Esophagus muscularis mucosa (tissue), 2 donors: ENCODE data around the gene ORAI3.

ENCODE experiments used
- POLR2A ChIP-seq: fragments of 450-650 bp; IDR thresholded peaks from one replicate; pipeline ENCODE4 v1.6.1; 2017; ENCODE audit warnings: antibody characterized with exemption, moderate library complexity, mild to moderate bottlenecking, low read depth
- POLR2AphosphoS5 ChIP-seq, 2 donors: sonication (generic); formaldehyde crosslinking; IDR thresholded peaks; one replicate each; pipeline ENCODE4 v1.6.1; 2017; ENCODE audit warnings: antibody characterized with exemption in 2 of 2

DNA sequence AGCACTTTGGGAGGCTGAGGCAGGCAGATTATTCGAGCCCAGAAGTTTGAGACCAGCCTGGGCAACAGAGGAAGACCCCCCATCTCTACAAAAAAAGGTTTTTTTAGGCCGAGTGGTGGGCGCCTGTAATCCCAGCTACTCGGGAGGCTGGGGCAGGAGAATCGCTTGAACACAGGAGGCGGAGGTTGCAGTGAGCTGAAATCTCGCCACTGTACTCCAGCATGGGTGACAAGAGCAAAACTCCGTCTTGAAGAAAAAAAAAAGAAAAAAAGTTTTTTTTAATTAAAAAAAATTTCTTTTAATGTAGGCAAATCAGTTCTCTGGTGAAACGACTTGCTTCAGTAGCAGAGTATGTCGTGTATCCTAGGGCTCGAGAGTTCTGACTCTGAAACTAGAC is 47.1 kb downstream of the ORAI3 start:
- TF ChIP-seq POLR2A (no peak), POLR2AphosphoS5 (IDR thresholded peaks at IDR 0.05) (no peak)
